Keratinocyte (primary cell): Measurements from ENCODE around the gene RASSF9.

Source experiments
- CTCF ChIP-seq, 3 experiments: IDR thresholded peaks in 1 of 3; conservative IDR thresholded peaks in 1 of 3; optimal IDR thresholded peaks in 1 of 3; 2 replicates in 2 of 3; 3 replicates in 1 of 3; pipeline versions ENCODE3 to v1.5.1; 2011; ENCODE audit warnings: low read length in 3 of 3, mild to moderate bottlenecking in 3 of 3, moderate library complexity in 2 of 3, control low read depth in 1 of 3, inconsistent platforms in 1 of 3; ENCODE audit not compliant: insufficient read depth in 2 of 3; ENCODE audit errors: extremely low read depth in 1 of 3
- EZH2 ChIP-seq: IDR thresholded peaks from one replicate; pipeline ENCODE4 v1.6.1; 2012; ENCODE audit warnings: inconsistent platforms, mild to moderate bottlenecking, low read length, moderate library complexity

GRCh38 chr12:85823436-85824180, 12.6 kb downstream of the RASSF9 start:
- no peak for TF ChIP-seq CTCF (optimal IDR thresholded peaks at IDR 0.05 in 1 of 3, IDR thresholded peaks at IDR 0.05 in 1 of 3, conservative IDR thresholded peaks at IDR 0.05 in 1 of 3; ENCODE audit: extremely low read depth in 1 of 3, insufficient read depth in 2 of 3, low read length in 3 of 3)
- no peak for TF ChIP-seq EZH2
